Measurements from ENCODE around the gene NRXN3.

NRXN3 gene

GRCh38 chr14:79332504-79333197 lies 1162.5 kb downstream of the NRXN3 start:
- no peak for DNase-seq

- no peak for DNase-seq
These were observed 1163.0 kb downstream of the NRXN3 start for GRCh38 chr14:79333198-79333546.

- no peak for DNase-seq
These were observed 1164.1 kb downstream of the NRXN3 start for GRCh38 chr14:79334272-79334671.

- DNase-seq, result no peak
These were observed 1167.6 kb downstream of the NRXN3 start for GRCh38 chr14:79337761-79338160.

GRCh38 chr14:79342942-79343341 lies 1172.8 kb downstream of the NRXN3 start:
- no peak for DNase-seq

GRCh38 chr14:79351011-79351410 lies 1180.8 kb downstream of the NRXN3 start:
- DNase-seq, result no peak

GRCh38 chr14:79352076-79352630 lies 1182.0 kb downstream of the NRXN3 start:
- DNase-seq, result no peak

GRCh38 chr14:79354336-79354735 lies 1184.2 kb downstream of the NRXN3 start:
- DNase-seq, result no peak

GRCh38 chr14:79356040-79356439 lies 1185.9 kb downstream of the NRXN3 start:
- no peak for DNase-seq

- DNase-seq, result no peak
These were observed 1187.1 kb downstream of the NRXN3 start for GRCh38 chr14:79357307-79357706.

- DNase-seq, result no peak
These were observed 1193.1 kb downstream of the NRXN3 start for GRCh38 chr14:79363291-79363690.

GRCh38 chr14:79369359-79370332 lies 1199.5 kb downstream of the NRXN3 start:
- no peak for DNase-seq

- DNase-seq, result no peak
These were observed 1200.8 kb downstream of the NRXN3 start for GRCh38 chr14:79370969-79371368.

GRCh38 chr14:79373451-79373850 lies 1203.3 kb downstream of the NRXN3 start:
- DNase-seq, result no peak

- no peak for DNase-seq
These were observed 1205.2 kb downstream of the NRXN3 start for GRCh38 chr14:79375356-79375755.

GRCh38 chr14:79376557-79376956 lies 1206.4 kb downstream of the NRXN3 start:
- no peak for DNase-seq

- no peak for DNase-seq
These were observed 1207.8 kb downstream of the NRXN3 start for GRCh38 chr14:79378020-79378419.

GRCh38 chr14:79379266-79379665 lies 1209.1 kb downstream of the NRXN3 start:
- no peak for DNase-seq

- DNase-seq, result no peak
These were observed 1212.9 kb downstream of the NRXN3 start for GRCh38 chr14:79383031-79383430.

GRCh38 chr14:79383475-79383874 lies 1213.3 kb downstream of the NRXN3 start:
- DNase-seq, result no peak

GRCh38 chr14:79395061-79395460 lies 1224.9 kb downstream of the NRXN3 start:
- DNase-seq, result no peak

GRCh38 chr14:79404874-79405511 lies 1234.8 kb downstream of the NRXN3 start:
- no peak for DNase-seq

GRCh38 chr14:79405512-79405910 lies 1235.3 kb downstream of the NRXN3 start:
- DNase-seq, result no peak

Data from stimulated activated CD4-positive, alpha-beta T cell treated with anti-CD3 and anti-CD28 coated beads, Interleukin-15, amount 100 ng/mL, for 24 hours (primary cell).